GM12878 (cell line): ENCODE measurements around the gene FARSB.

Experiments
- CHD1 ChIP-seq: IDR thresholded peaks from 2 replicates; pipeline ENCODE4 v1.6.1; 2012; ENCODE audit warnings: low read depth, low read length, improper control_type of control experiment
- EGR1 ChIP-seq, 2 experiments: IDR thresholded peaks; 1 replicate in 1 of 2; 2 replicates in 1 of 2; pipeline ENCODE4 v1.6.1; 2011 to 2012; ENCODE audit warnings: low read depth in 2 of 2, low read length in 2 of 2, borderline replicate concordance in 1 of 2, mild to moderate bottlenecking in 1 of 2, moderate library complexity in 1 of 2
- EP300 ChIP-seq, 2 experiments: fragments of 150-350 bp in 1 of 2; IDR thresholded peaks; 2 replicates each; pipeline ENCODE4 v1.6.1; 2011 to 2012; ENCODE audit warnings: low read depth in 2 of 2, low read length in 2 of 2, borderline replicate concordance in 1 of 2, improper control_type of control experiment in 1 of 2, inconsistent platforms in 1 of 2; ENCODE audit not compliant: control insufficient read depth in 1 of 2
- IKZF2 ChIP-seq, 2 experiments: fragments of 450-650 bp; IDR thresholded peaks; 2 replicates each; pipeline ENCODE4 v1.6.1; 2017; ENCODE audit warnings: mild to moderate bottlenecking in 2 of 2, moderate library complexity in 2 of 2
- PAX8 ChIP-seq: fragments of 450-650 bp; IDR thresholded peaks from 2 replicates; pipeline ENCODE4 v1.6.1; 2017; ENCODE audit warnings: mild to moderate bottlenecking, moderate library complexity
- POLR2A ChIP-seq: IDR thresholded peaks from 2 replicates; pipeline ENCODE4 v1.6.1; 2011; ENCODE audit warnings: low read depth, mild to moderate bottlenecking, low read length
- POLR2AphosphoS5 ChIP-seq: IDR thresholded peaks from 2 replicates; pipeline ENCODE4 v1.6.1; 2011; ENCODE audit warnings: mild to moderate bottlenecking, low read length, inconsistent platforms
- SIX5 ChIP-seq: IDR thresholded peaks from 2 replicates; pipeline ENCODE4 v1.6.1; 2011; ENCODE audit warnings: mild to moderate bottlenecking, low read depth, low read length, moderate library complexity; ENCODE audit not compliant: severe bottlenecking
- SPI1 ChIP-seq: IDR thresholded peaks from 2 replicates; pipeline ENCODE4 v1.6.1; 2011; ENCODE audit warnings: low read depth, mild to moderate bottlenecking, low read length, moderate library complexity, borderline replicate concordance; ENCODE audit not compliant: insufficient read depth
- SRF ChIP-seq, 2 experiments: IDR thresholded peaks; 2 replicates each; pipeline ENCODE4 v1.6.1; 2011; ENCODE audit warnings: low read depth in 2 of 2, low read length in 2 of 2, mild to moderate bottlenecking in 1 of 2, moderate library complexity in 1 of 2
- TF ChIP-seq, protein P1 (sequence below), 3 experiments: IDR thresholded peaks in 2 of 3; conservative IDR thresholded peaks in 1 of 3; 2 replicates each; pipeline ENCODE4 v1.5.1; 2011; ENCODE audit warnings: low read depth in 3 of 3, low read length in 3 of 3, mild to moderate bottlenecking in 3 of 3, control low read depth in 2 of 3, moderate library complexity in 2 of 3, inconsistent platforms in 1 of 3, mixed read lengths in 1 of 3; ENCODE audit not compliant: control insufficient read depth in 2 of 3, insufficient read depth in 1 of 3; ENCODE audit errors: extremely low read depth in 1 of 3
- TF ChIP-seq, protein P2 (sequence below): fragments of 450-650 bp; IDR thresholded peaks from 2 replicates; pipeline ENCODE4 v1.6.1; 2016; ENCODE audit warnings: mild to moderate bottlenecking, moderate library complexity, borderline replicate concordance
- TF ChIP-seq, protein P3 (sequence below): IDR thresholded peaks from 2 replicates; pipeline ENCODE4 v1.6.1; 2012; ENCODE audit warnings: mild to moderate bottlenecking, low read depth, low read length
- TF ChIP-seq, protein P4 (sequence below): IDR thresholded peaks from 2 replicates; pipeline ENCODE4 v1.6.1; 2012; ENCODE audit warnings: low read length, inconsistent platforms

DNA sequence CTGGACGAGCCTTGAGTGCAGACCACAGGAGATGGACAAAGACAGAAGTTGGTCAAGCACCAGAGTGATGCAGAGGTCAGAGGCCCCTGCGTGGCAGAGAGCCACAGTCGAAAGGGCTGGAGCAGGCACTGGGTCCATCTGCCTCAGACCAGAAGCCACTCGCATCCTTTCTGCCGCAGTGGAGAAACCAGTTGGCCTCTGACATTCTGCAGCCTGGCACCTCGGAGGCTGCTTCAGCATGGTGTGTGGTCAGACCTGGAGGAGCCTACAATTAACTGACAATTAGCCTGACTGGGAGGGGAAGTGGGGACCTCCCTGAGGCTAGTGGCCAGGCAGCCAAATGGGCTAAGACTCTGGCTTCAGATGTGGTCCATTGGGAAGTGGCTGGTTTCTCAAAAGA, 120.4 kb downstream of the FARSB start:
- no peak for TF ChIP-seq POLR2AphosphoS5
- no peak for TF ChIP-seq EGR1 (IDR thresholded peaks at IDR 0.05; ENCODE audit: borderline replicate concordance in 1 of 2, low read depth in 2 of 2, low read length in 2 of 2)
- TF ChIP-seq, protein P1, sequence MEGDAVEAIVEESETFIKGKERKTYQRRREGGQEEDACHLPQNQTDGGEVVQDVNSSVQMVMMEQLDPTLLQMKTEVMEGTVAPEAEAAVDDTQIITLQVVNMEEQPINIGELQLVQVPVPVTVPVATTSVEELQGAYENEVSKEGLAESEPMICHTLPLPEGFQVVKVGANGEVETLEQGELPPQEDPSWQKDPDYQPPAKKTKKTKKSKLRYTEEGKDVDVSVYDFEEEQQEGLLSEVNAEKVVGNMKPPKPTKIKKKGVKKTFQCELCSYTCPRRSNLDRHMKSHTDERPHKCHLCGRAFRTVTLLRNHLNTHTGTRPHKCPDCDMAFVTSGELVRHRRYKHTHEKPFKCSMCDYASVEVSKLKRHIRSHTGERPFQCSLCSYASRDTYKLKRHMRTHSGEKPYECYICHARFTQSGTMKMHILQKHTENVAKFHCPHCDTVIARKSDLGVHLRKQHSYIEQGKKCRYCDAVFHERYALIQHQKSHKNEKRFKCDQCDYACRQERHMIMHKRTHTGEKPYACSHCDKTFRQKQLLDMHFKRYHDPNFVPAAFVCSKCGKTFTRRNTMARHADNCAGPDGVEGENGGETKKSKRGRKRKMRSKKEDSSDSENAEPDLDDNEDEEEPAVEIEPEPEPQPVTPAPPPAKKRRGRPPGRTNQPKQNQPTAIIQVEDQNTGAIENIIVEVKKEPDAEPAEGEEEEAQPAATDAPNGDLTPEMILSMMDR (IDR thresholded peaks at IDR 0.05 in 2 of 3, conservative IDR thresholded peaks at IDR 0.05 in 1 of 3; ENCODE audit: control insufficient read depth in 2 of 3, extremely low read depth in 1 of 3, insufficient read depth in 1 of 3, low read depth in 3 of 3, low read length in 3 of 3): no peak
- TF ChIP-seq SRF (IDR thresholded peaks at IDR 0.05; ENCODE audit: low read depth in 2 of 2, low read length in 2 of 2): no peak
- no peak for TF ChIP-seq CHD1
- TF ChIP-seq POLR2A: no peak
- no peak for TF ChIP-seq SIX5
- TF ChIP-seq, protein P2, sequence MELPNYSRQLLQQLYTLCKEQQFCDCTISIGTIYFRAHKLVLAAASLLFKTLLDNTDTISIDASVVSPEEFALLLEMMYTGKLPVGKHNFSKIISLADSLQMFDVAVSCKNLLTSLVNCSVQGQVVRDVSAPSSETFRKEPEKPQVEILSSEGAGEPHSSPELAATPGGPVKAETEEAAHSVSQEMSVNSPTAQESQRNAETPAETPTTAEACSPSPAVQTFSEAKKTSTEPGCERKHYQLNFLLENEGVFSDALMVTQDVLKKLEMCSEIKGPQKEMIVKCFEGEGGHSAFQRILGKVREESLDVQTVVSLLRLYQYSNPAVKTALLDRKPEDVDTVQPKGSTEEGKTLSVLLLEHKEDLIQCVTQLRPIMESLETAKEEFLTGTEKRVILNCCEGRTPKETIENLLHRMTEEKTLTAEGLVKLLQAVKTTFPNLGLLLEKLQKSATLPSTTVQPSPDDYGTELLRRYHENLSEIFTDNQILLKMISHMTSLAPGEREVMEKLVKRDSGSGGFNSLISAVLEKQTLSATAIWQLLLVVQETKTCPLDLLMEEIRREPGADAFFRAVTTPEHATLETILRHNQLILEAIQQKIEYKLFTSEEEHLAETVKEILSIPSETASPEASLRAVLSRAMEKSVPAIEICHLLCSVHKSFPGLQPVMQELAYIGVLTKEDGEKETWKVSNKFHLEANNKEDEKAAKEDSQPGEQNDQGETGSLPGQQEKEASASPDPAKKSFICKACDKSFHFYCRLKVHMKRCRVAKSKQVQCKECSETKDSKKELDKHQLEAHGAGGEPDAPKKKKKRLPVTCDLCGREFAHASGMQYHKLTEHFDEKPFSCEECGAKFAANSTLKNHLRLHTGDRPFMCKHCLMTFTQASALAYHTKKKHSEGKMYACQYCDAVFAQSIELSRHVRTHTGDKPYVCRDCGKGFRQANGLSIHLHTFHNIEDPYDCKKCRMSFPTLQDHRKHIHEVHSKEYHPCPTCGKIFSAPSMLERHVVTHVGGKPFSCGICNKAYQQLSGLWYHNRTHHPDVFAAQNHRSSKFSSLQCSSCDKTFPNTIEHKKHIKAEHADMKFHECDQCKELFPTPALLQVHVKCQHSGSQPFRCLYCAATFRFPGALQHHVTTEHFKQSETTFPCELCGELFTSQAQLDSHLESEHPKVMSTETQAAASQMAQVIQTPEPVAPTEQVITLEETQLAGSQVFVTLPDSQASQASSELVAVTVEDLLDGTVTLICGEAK: no peak
- TF ChIP-seq, protein P3, sequence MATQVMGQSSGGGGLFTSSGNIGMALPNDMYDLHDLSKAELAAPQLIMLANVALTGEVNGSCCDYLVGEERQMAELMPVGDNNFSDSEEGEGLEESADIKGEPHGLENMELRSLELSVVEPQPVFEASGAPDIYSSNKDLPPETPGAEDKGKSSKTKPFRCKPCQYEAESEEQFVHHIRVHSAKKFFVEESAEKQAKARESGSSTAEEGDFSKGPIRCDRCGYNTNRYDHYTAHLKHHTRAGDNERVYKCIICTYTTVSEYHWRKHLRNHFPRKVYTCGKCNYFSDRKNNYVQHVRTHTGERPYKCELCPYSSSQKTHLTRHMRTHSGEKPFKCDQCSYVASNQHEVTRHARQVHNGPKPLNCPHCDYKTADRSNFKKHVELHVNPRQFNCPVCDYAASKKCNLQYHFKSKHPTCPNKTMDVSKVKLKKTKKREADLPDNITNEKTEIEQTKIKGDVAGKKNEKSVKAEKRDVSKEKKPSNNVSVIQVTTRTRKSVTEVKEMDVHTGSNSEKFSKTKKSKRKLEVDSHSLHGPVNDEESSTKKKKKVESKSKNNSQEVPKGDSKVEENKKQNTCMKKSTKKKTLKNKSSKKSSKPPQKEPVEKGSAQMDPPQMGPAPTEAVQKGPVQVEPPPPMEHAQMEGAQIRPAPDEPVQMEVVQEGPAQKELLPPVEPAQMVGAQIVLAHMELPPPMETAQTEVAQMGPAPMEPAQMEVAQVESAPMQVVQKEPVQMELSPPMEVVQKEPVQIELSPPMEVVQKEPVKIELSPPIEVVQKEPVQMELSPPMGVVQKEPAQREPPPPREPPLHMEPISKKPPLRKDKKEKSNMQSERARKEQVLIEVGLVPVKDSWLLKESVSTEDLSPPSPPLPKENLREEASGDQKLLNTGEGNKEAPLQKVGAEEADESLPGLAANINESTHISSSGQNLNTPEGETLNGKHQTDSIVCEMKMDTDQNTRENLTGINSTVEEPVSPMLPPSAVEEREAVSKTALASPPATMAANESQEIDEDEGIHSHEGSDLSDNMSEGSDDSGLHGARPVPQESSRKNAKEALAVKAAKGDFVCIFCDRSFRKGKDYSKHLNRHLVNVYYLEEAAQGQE: no peak
- TF ChIP-seq SPI1: no peak
- no peak for TF ChIP-seq EP300 (IDR thresholded peaks at IDR 0.05; ENCODE audit: borderline replicate concordance in 1 of 2, control insufficient read depth in 1 of 2, low read depth in 2 of 2, low read length in 2 of 2)
- TF ChIP-seq, protein P4, sequence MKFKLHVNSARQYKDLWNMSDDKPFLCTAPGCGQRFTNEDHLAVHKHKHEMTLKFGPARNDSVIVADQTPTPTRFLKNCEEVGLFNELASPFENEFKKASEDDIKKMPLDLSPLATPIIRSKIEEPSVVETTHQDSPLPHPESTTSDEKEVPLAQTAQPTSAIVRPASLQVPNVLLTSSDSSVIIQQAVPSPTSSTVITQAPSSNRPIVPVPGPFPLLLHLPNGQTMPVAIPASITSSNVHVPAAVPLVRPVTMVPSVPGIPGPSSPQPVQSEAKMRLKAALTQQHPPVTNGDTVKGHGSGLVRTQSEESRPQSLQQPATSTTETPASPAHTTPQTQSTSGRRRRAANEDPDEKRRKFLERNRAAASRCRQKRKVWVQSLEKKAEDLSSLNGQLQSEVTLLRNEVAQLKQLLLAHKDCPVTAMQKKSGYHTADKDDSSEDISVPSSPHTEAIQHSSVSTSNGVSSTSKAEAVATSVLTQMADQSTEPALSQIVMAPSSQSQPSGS: no peak
- TF ChIP-seq PAX8: no peak
- no peak for TF ChIP-seq IKZF2 (IDR thresholded peaks at IDR 0.05)
